Measurements from ENCODE around the gene PTGDS. TPM values are rescaled to one million over a fixed set of nuclear protein-coding genes. Genes with fewer than 3 reads are reported as not detected.
A peak's percentile ranks its signal among the peaks of the same experiment; 100 is the strongest.

PTGDS gene
- total RNA-seq, 1 experiment from 2014 or later = not detected

DNA sequence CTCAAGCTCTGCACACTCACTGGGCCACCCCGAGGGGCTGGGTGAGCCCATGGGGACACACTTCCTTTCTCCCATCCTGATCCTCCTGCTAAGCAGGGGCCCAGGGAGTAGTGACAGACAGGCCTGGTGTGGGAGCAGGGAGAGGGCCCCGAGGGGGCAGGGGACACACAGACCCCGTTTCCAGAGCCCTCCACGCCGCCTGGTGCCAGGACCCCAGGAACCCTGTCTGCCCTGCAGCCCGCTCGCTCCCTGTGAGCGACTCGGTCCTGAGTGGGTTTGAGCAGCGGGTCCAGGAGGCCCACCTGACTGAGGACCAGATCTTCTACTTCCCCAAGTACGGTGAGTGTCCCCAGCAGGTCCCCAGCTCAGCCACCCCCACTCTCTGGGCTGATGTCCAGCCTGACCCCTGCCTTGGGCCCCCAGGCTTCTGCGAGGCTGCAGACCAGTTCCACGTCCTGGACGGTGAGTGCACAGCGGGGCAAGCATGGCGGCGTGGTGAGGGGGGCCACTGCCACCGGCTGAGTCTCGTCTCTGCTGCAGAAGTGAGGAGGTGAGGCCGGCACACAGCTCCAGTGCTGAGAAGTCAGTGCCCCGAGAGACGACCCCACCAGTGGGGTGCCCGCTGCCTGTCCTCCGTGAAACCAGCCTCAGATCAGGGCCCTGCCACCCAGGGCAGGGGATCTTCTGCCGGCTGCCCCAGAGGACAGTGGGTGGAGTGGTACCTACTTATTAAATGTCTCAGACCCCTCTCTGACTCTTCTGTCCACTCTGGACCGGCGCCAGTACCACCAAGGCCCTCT, 30.9 kb upstream of the PTGDS start:
- H3K36me3 ChIP-seq (ENCODE audit: control insufficient read depth, insufficient read depth, low read length) = no peaks in the 10 kb centered on the region
- H3K27ac Mint-ChIP-seq (ENCODE audit: unreplicated experiment) = no peak overlapping the region
- no peaks in the 10 kb centered on the region for H3K9me3 Mint-ChIP-seq (ENCODE audit: unreplicated experiment)
- H3K36me3 Mint-ChIP-seq (ENCODE audit: insufficient read depth, unreplicated experiment) = peaks cover 49% of the 10 kb centered on the region
- CTCF ChIA-PET = interaction anchor here (0.6 to 1.2 kb wide), 2 partner anchors 51 to 82 kb away, joined by 3 to 4 read pairs; no protein-coding TSS in a partner anchor
- H3K27me3 Mint-ChIP-seq (ENCODE audit: insufficient read depth, unreplicated experiment) = no peaks in the 10 kb centered on the region
- no peak overlapping the region for H3K4me3 ChIP-seq (ENCODE audit: low read depth, low read length)
- H3K4me1 Mint-ChIP-seq (ENCODE audit: low read depth, unreplicated experiment) = no peaks in the 10 kb centered on the region
- no peaks in the 10 kb centered on the region for H3K27me3 ChIP-seq (replicated peaks; ENCODE audit: control insufficient read depth, insufficient read depth, low read length)
- no TSS peak for BruUV-seq (replicated peaks)
- DNase-seq = no peak
- POLR2A ChIA-PET = no interaction called here
- H3K4me1 ChIP-seq = peaks cover 53% of the 10 kb centered on the region
- H3K4me3 Mint-ChIP-seq (ENCODE audit: unreplicated experiment) = no peak overlapping the region
- H3K9me3 ChIP-seq = no peaks in the 10 kb centered on the region
- intact Hi-C loops (cut with micrococcal nuclease; ENCODE audit: unreplicated experiment) = loop anchor here (5.0 to 10.0 kb wide), 2 partner anchors 102 to 159 kb away; partner anchors contain the start of genes AJM1 and PHPT1
- TF ChIP-seq, protein P1, sequence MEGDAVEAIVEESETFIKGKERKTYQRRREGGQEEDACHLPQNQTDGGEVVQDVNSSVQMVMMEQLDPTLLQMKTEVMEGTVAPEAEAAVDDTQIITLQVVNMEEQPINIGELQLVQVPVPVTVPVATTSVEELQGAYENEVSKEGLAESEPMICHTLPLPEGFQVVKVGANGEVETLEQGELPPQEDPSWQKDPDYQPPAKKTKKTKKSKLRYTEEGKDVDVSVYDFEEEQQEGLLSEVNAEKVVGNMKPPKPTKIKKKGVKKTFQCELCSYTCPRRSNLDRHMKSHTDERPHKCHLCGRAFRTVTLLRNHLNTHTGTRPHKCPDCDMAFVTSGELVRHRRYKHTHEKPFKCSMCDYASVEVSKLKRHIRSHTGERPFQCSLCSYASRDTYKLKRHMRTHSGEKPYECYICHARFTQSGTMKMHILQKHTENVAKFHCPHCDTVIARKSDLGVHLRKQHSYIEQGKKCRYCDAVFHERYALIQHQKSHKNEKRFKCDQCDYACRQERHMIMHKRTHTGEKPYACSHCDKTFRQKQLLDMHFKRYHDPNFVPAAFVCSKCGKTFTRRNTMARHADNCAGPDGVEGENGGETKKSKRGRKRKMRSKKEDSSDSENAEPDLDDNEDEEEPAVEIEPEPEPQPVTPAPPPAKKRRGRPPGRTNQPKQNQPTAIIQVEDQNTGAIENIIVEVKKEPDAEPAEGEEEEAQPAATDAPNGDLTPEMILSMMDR (IDR thresholded peaks at IDR 0.05; ENCODE audit: insufficient read depth in 1 of 2, low read depth in 1 of 2, low read length in 1 of 2, severe bottlenecking in 1 of 2, unreplicated experiment in 1 of 2) = no peak

DNA sequence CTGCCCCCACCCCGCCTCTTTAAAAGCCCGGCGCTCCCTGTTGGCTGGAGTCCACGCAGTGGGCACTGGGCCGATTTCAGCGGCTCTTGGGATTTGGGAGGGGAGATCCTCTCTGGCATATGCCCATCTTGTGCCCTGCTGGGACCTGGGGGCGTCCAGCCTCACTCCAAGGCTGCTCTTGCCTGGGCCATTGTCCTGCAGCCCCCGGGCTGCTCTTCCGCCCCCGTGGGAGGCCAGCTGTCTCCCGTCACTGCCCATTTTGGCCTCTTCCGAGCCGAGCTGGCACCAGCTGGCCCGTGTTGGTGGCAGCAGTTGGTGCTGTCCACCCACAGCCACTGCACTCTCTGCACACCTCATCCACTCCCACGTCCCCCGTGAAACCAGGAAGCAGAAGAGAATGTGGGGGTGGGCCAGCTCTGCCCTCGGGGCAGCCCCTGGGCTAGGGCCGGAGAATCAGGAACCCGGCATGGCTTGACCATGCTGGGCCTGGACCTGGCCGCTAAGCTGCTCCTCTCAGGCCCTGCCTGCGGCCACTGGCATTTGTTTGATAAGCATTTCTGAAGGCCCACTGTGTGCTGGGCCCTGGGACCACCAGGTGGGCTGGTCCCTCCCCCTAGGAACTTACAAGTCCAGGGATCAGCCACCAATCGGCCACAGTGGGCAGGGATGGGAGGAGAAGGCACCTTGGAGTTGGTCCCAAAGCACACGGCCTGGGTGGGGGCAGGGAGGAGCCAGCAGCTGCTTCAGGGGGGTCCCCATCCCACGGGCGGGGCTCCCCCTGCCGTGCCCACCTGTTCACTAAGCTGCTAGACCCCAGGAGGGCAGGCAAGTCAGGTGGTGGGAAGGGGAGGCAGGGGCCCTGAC, 30.0 kb upstream of the PTGDS start:
- no TSS peak for BruUV-seq (replicated peaks)
- Histone ChIP-seq H3K36me3 (ENCODE audit: control insufficient read depth, insufficient read depth, low read length) (no peaks in the 10 kb centered on the region; the same call in 1 of the 2 replicates), H3K4me3 (ENCODE audit: low read depth, low read length) (no peak overlapping the region), H3K4me1 (peaks cover 53% of the 10 kb centered on the region), H3K9me3 (no peaks in the 10 kb centered on the region), H3K27me3 (replicated peaks; ENCODE audit: control insufficient read depth, insufficient read depth, low read length) (no peaks in the 10 kb centered on the region)
- intact Hi-C loops (cut with micrococcal nuclease; ENCODE audit: unreplicated experiment) = loop anchor here (5.0 to 10.0 kb wide), 2 partner anchors 102 to 160 kb away; partner anchors contain the start of genes AJM1 and PHPT1
- Mint-ChIP-seq H3K36me3 (ENCODE audit: insufficient read depth, unreplicated experiment) (peaks cover 40% of the 10 kb centered on the region), H3K9me3 (ENCODE audit: unreplicated experiment) (no peaks in the 10 kb centered on the region), H3K4me3 (ENCODE audit: unreplicated experiment) (peak overlapping the region; percentile 33), H3K4me1 (ENCODE audit: low read depth, unreplicated experiment) (no peaks in the 10 kb centered on the region), H3K27ac (ENCODE audit: unreplicated experiment) (no peak overlapping the region), H3K27me3 (ENCODE audit: insufficient read depth, unreplicated experiment) (no peaks in the 10 kb centered on the region)
- ChIA-PET POLR2A (interaction anchor here (1.7 kb wide), 1 partner anchor 45 kb away, joined by 13 read pairs; the partner anchor contains the start of gene PAXX), CTCF (interaction anchor here (0.5 to 2.6 kb wide), 17 partner anchors 13 to 341 kb away, joined by 3 to 42 read pairs (median 4); partner anchors contain the start of genes AJM1, CLIC3, MAN1B1 and PAXX)
- no peak for DNase-seq
- TF ChIP-seq, protein P1 (IDR thresholded peaks at IDR 0.05; ENCODE audit: insufficient read depth in 1 of 2, low read depth in 1 of 2, low read length in 1 of 2, severe bottlenecking in 1 of 2, unreplicated experiment in 1 of 2) = no peak

Data from Caco-2 (cell line).